ENCODE results near the gene UBAP2.
A peak's percentile ranks its signal among the peaks of the same experiment; 100 is the strongest.

UBAP2 gene

GRCh38 chr9:33927694-33928093, 121.0 kb downstream of the UBAP2 start:
- Histone ChIP-seq H3K36me3 (replicated peaks; ENCODE audit: insufficient read depth, low read length) (peaks cover 10% of the 10 kb centered on the region; the same call in 1 of the 2 replicates), H3K9ac (ENCODE audit: low read length) (no peak overlapping the region), H3K4me2 (ENCODE audit: low read depth, low read length) (no peak overlapping the region), H3K4me3 (ENCODE audit: low read length) (no peak overlapping the region), H4K20me1 (ENCODE audit: insufficient read depth, low read length) (no peaks in the 10 kb centered on the region), H3K27ac (ENCODE audit: low read length) (no peak overlapping the region), H3K9me3 (replicated peaks; ENCODE audit: insufficient read depth, low read length) (no peaks in the 10 kb centered on the region), H3F3A (ENCODE audit: insufficient read depth, low read length) (no peaks in the 10 kb centered on the region; the same call in 1 of the 2 replicates), H3K27me3 (replicated peaks; ENCODE audit: insufficient read depth, low read length) (no peaks in the 10 kb centered on the region), H3K4me1 (ENCODE audit: low read length) (no peaks in the 10 kb centered on the region), H3K9me2 (replicated peaks; ENCODE audit: insufficient read depth, low read length) (no peaks in the 10 kb centered on the region), H2AFZ (ENCODE audit: low read length) (no peak overlapping the region), H3K79me2 (ENCODE audit: low read length) (peaks cover 19% of the 10 kb centered on the region)
- TF ChIP-seq CTCF (IDR thresholded peaks at IDR 0.05; ENCODE audit: low read length) (no peak), EZH2phosphoT487 (IDR thresholded peaks at IDR 0.05; ENCODE audit: low read length) (no peak), EZH2 (optimal IDR thresholded peaks at IDR 0.05; ENCODE audit: low read depth, low read length) (no peak)
- DNase-seq: no peak

- no peaks in the 10 kb centered on the region for H3K9me3 ChIP-seq (replicated peaks; ENCODE audit: insufficient read depth, low read length)
- H3K27ac ChIP-seq (ENCODE audit: low read length): no peak overlapping the region
- no peak for DNase-seq
- H3K4me2 ChIP-seq (ENCODE audit: low read depth, low read length): no peak overlapping the region
- H3K9ac ChIP-seq (ENCODE audit: low read length): no peak overlapping the region
- H3F3A ChIP-seq (ENCODE audit: insufficient read depth, low read length): no peaks in the 10 kb centered on the region
- H2AFZ ChIP-seq (ENCODE audit: low read length): no peak overlapping the region
- H3K4me1 ChIP-seq (ENCODE audit: low read length): no peaks in the 10 kb centered on the region
- H3K27me3 ChIP-seq (replicated peaks; ENCODE audit: insufficient read depth, low read length): no peaks in the 10 kb centered on the region
- no peak overlapping the region for H3K4me3 ChIP-seq (ENCODE audit: low read length)
- no peaks in the 10 kb centered on the region for H4K20me1 ChIP-seq (ENCODE audit: insufficient read depth, low read length)
- H3K36me3 ChIP-seq (replicated peaks; ENCODE audit: insufficient read depth, low read length): 0 out of 2 replicates have a peak, but pooled peaks cover 9% of the 10 kb centered on the region
- peaks cover 19% of the 10 kb centered on the region for H3K79me2 ChIP-seq (ENCODE audit: low read length)
- TF ChIP-seq EZH2 (optimal IDR thresholded peaks at IDR 0.05; ENCODE audit: low read depth, low read length) (no peak), CTCF (IDR thresholded peaks at IDR 0.05; ENCODE audit: low read length) (no peak), EZH2phosphoT487 (IDR thresholded peaks at IDR 0.05; ENCODE audit: low read length) (no peak)
- no peaks in the 10 kb centered on the region for H3K9me2 ChIP-seq (replicated peaks; ENCODE audit: insufficient read depth, low read length)
Measured at GRCh38 chr9:33926746-33927485, 121.8 kb downstream of the UBAP2 start.

GRCh38 chr9:33924978-33925797, 123.5 kb downstream of the UBAP2 start:
- Histone ChIP-seq H3K9me3 (replicated peaks; ENCODE audit: insufficient read depth, low read length) (no peaks in the 10 kb centered on the region), H3K79me2 (ENCODE audit: low read length) (peaks cover 13% of the 10 kb centered on the region), H3K27me3 (replicated peaks; ENCODE audit: insufficient read depth, low read length) (no peaks in the 10 kb centered on the region), H3K9ac (ENCODE audit: low read length) (no peak overlapping the region), H3K9me2 (replicated peaks; ENCODE audit: insufficient read depth, low read length) (no peaks in the 10 kb centered on the region), H3K4me3 (ENCODE audit: low read length) (no peak overlapping the region), H2AFZ (ENCODE audit: low read length) (no peak overlapping the region), H3K27ac (ENCODE audit: low read length) (no peak overlapping the region), H3K36me3 (replicated peaks; ENCODE audit: insufficient read depth, low read length) (0 out of 2 replicates have a peak, but pooled peaks cover 12% of the 10 kb centered on the region), H4K20me1 (ENCODE audit: insufficient read depth, low read length) (no peaks in the 10 kb centered on the region), H3K4me1 (ENCODE audit: low read length) (no peaks in the 10 kb centered on the region), H3F3A (ENCODE audit: insufficient read depth, low read length) (no peaks in the 10 kb centered on the region), H3K4me2 (ENCODE audit: low read depth, low read length) (no peak overlapping the region)
- DNase-seq: peak; percentile 19
- TF ChIP-seq EZH2phosphoT487 (IDR thresholded peaks at IDR 0.05; ENCODE audit: low read length) (no peak), EZH2 (optimal IDR thresholded peaks at IDR 0.05; ENCODE audit: low read depth, low read length) (no peak), CTCF (IDR thresholded peaks at IDR 0.05; ENCODE audit: low read length) (peak; percentile 40)
